ELF-1 (cell line): ENCODE results near the gene ZFAND6.
"Not testable (repeated sequence)": the region's sequence is repeated elsewhere in the genome, so short reads cannot be mapped to it uniquely, and the experiment has no call there.

ENCODE experiments used
- DNase-seq: peaks from one replicate; pipeline ENCODE4 v3.0.0-alpha.2; 2016; ENCODE audit warnings: low read depth, low spot score

ZFAND6 gene

DNA sequence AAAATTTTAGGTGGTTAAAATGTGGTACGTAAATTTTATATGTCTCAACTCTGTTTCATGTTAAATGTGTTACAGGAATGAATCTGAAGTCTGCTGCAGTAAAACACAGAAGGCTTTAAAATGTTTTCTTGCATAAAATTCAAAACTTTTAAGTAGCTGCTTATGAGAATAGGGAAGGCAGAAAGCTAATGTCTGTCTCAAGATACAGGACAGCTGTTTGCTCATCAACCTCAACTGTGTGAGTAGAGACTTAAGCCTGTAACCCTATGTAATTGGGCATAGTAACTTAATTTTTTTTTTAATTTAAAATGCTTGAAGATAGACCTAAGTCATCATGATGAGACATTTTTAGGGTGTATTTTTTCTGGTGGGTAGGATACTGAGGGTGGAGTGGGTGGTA lies 38.9 kb downstream of the ZFAND6 start:
- DNase-seq: no peak

- no peak for DNase-seq
Observed at GRCh38 chr15:80099241-80099640, 39.8 kb downstream of the ZFAND6 start.

DNA sequence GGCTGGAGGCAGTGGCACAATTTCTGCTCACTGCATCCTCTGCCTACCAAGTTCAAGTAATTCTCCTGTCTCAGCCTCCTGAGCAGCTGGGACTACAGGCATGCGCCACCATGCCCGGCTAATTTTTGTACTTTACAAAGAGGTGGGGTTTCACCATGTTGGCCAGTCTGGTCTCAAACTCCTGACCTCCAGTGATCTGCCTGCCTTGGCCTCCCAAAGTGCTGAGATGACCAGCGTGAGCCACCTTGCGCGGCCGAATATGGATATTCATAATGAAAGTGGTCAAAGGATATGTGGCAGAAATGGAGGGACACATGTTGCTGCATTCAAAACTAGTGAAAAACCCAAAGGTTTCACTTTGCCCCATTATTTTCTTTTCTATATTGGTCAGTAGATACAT lies 40.2 kb downstream of the ZFAND6 start:
- DNase-seq: not testable (repeated sequence)

DNA sequence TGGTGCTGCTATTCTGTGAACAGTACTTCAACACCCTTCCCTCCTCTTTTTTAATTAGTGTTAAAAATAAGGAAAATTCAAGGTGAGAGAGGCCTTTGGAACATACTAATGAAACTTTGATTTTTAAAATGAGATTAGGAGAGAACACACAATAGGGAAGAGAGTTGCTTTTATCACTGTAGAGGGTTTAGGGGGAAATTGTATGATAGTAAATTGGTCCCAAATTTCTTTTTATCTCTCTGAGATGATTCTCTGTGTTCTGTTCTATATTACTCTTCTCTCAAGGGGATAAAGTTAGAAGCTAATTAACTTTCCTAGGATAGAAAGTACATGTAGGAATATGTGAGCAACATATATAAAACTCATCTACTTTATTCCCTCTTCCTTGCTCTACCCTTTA lies 40.8 kb downstream of the ZFAND6 start:
- DNase-seq: no peak

GRCh38 chr15:80105193-80105592 lies 45.7 kb downstream of the ZFAND6 start:
- no peak for DNase-seq

- no peak for DNase-seq
Observed at GRCh38 chr15:80105595-80105994, 46.1 kb downstream of the ZFAND6 start.

DNA sequence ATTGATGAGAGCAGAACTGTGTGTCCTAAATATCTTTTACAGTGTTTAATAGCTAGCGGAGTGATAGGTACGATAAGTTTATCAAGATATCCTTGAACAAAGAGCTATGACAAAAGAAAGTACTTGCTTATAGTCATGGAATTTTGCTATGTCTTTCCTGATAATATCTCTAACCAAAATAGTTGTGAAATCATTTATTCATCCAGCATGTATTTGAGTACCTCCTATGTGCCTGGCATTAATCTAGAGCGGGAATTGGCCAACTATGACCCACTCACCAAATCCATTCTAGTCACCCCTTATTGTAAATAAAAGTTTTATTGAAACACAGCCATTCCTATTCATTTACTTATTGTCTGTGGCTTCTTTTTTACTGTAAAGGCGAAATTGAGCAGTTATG lies 46.6 kb downstream of the ZFAND6 start:
- no peak for DNase-seq

DNA sequence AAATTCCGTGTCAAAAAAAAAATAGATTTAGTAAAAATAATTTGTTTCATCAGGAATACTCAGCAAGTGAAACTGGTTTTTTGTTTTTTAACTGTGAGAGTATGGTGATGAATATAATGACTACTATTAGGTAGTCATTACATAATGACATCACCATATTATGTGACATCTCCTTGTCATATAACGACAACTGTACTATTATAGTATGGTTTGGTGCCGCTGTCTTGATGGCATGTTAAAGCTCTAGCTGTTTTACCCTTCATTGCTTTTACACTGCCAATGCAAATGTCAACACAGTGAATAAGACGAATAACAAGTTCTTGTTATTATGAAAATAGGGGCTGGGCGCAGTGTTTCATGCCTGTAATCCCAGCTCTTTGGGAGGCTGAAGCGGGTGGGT lies 47.7 kb downstream of the ZFAND6 start:
- DNase-seq: no peak

GRCh38 chr15:80107774-80108173 lies 48.3 kb downstream of the ZFAND6 start:
- no peak for DNase-seq

- DNase-seq: no peak
Observed at GRCh38 chr15:80109388-80109787, 49.9 kb downstream of the ZFAND6 start.

GRCh38 chr15:80110920-80111319 lies 51.4 kb downstream of the ZFAND6 start:
- no peak for DNase-seq

- DNase-seq: no peak
Observed at GRCh38 chr15:80114114-80114513, 54.6 kb downstream of the ZFAND6 start.

DNA sequence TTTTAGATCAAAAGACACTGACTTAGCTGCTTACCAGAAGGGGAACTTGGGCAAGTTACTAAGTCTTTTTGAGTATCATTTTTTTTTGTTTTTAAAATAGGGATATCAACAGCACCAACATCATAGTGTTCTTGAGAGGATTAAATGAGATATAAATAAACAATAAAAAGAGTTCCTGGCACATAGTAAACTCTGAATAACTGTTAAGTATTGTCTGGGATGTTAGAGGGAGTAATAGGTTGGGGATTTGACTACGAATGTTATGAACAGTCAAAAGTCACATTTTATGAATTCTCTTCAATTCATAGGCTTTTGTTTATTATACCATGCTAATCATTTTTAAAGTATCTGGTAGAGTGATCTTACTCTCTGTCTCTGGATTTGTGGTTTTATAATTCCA lies 55.5 kb downstream of the ZFAND6 start:
- no peak for DNase-seq

- DNase-seq: no peak
Observed at GRCh38 chr15:80118956-80119355, 59.5 kb downstream of the ZFAND6 start.

- no peak for DNase-seq
Observed at GRCh38 chr15:80120636-80121035, 61.2 kb downstream of the ZFAND6 start.

DNA sequence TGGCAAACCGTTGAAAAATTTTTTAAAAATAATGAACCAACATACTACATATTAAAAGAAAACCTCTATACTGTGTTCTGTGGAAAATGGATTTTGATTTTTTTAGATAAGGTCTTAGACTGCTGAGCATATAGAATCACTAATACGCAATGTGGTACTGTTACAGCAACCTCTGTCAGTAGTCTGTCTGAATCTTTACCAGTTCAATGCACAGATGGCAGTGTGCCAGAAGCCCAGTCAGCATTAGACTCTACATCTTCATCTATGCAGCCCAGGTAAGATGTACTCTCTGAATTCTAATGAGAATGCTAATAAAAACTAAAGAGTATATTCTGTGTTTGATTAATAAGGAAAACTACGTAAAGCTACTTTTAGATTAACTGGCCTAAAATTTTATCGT lies 62.1 kb downstream of the ZFAND6 start:
- DNase-seq: no peak

GRCh38 chr15:80123034-80123433 lies 63.6 kb downstream of the ZFAND6 start:
- DNase-seq: no peak

DNA sequence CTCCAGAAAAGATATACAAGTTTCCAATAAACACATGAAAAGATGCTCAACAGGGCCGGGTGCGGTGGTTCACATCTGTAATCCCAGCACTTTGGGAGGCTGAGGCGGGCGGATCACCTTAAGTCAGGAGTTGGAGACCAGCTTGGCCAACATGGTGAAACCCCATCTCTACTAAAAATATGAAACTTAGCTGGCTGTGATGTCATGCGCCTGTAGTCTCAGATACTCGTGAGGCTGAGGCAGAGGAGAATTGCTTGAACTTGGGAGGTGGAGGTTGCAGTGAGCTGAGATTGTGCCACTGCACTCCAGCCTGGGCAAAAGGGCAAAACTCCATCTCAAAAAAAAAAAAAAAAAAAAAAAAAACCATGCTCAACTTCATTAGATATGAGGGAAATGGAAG lies 67.8 kb downstream of the ZFAND6 start:
- not testable (repeated sequence) for DNase-seq

GRCh38 chr15:80127911-80128310 lies 68.4 kb downstream of the ZFAND6 start:
- no peak for DNase-seq

DNA sequence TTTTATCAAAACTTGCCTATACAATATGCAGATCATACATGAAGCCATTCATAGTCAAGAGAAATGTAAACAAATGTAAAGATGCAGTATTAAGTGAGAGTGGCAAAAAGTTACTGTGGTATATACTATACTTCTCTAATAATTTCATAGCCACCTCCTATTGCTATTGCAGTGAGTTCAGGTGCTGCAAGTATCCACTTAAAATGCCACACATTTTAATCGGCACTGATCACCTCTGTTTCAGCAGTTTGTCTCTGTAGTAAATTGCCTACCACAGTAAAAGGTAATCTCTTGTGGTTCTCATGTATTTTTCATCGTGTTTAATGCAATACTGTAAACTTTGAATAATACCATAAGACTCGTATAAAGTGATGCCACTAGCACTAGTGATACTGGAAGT lies 72.9 kb downstream of the ZFAND6 start:
- no peak for DNase-seq

DNA sequence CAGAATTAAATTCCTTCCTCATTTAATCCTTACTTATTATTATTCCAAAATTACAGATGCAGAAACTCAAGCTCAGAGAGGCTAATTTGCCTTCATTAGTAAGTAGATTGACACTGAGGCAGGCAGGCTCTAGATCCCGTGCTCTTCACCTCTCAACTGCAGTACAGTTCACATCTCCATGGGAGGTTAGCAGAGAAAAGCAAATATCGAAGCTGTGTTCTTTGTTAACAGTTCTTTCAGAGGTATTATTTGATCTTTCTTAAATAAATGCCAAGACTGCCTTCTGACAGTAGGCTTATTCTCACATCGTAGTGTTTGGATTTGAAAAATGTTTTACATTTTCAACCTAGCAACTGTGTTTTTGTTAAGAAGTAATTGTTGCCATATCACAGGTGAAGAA lies 77.4 kb downstream of the ZFAND6 start:
- no peak for DNase-seq

GRCh38 chr15:80138961-80139360 lies 79.5 kb downstream of the ZFAND6 start:
- DNase-seq: no peak

DNA sequence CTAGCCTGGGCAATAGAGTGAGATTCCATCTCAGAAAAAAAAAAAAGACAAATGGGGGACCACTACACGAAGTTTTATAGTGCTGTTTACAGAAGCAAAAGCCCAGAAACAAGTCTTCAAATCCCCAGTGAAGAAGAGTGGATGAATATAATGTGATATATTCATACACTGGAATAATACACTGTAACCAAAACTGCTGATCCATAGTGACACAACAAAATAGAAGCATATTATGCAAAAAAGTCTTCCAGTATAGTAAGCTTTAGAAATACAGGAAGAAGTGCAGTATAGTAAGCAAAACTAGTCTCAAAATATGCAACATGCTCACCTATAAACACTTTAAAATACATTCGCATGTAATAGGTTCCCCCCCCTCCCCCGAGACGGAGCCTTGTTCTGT lies 81.4 kb downstream of the ZFAND6 start:
- no peak for DNase-seq

DNA sequence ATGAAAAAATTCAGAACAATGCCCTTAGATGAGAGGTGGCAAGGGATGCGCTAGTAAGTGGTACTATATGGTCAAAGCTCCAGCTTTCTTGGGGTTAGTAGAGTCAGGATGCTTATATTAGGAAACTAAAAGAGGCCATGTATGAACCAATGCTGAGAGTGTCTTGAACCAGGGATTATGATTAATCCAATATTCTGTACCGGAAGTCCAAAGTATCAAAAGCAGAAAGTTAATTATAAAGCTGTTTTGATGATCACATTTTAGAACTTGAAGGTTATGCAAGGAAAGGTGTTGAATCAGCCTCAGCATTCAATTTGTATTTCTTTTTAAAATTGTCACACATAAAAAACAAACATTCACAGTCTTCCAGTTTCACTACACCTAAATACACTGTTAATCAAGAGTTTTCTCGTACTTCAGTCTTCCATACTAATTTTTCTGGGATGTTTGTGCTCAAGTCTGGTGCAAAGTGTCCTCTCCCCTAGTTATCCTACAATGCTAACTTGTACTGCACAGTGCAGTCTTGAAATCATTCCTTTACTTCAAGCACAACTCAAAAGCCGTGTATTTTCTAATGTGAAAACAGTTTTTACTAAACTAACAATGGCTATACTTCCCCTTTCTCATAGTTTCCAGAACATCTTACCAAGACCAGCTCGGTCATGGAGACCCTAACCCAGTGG lies 82.6 kb downstream of the ZFAND6 start:
- no peak for DNase-seq
